ENCODE data around the gene DEGS2.
"Not testable (repeated sequence)": the region's sequence is repeated elsewhere in the genome, so short reads cannot be mapped to it uniquely, and the experiment has no call there.

The DEGS2 gene

DNA sequence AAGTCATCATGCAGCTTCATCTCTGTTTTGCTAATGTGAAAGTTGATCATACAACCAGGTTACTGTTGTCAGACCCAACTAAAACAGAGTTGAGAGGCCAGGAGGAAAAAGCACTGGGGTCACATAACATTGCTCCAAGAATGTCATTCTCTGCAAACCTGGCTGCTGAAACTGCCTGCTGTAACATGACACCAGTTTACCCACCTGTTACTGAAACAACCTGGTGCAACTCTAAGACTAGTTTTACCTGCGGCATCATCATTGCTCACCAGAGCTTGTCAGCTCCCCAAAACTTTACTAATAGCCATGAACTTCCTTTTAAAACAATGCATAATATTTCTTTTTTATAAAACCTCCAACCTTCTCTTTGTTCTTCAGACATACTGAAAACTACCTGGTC lies 30.7 kb upstream of the DEGS2 start:
- no peak for DNase-seq (ENCODE audit: insufficient read length, low spot score)
- TF ChIP-seq, protein P1, sequence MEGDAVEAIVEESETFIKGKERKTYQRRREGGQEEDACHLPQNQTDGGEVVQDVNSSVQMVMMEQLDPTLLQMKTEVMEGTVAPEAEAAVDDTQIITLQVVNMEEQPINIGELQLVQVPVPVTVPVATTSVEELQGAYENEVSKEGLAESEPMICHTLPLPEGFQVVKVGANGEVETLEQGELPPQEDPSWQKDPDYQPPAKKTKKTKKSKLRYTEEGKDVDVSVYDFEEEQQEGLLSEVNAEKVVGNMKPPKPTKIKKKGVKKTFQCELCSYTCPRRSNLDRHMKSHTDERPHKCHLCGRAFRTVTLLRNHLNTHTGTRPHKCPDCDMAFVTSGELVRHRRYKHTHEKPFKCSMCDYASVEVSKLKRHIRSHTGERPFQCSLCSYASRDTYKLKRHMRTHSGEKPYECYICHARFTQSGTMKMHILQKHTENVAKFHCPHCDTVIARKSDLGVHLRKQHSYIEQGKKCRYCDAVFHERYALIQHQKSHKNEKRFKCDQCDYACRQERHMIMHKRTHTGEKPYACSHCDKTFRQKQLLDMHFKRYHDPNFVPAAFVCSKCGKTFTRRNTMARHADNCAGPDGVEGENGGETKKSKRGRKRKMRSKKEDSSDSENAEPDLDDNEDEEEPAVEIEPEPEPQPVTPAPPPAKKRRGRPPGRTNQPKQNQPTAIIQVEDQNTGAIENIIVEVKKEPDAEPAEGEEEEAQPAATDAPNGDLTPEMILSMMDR (IDR thresholded peaks at IDR 0.05; ENCODE audit: insufficient read depth, missing control alignments): no peak
- no peak for FAIRE-seq

DNA sequence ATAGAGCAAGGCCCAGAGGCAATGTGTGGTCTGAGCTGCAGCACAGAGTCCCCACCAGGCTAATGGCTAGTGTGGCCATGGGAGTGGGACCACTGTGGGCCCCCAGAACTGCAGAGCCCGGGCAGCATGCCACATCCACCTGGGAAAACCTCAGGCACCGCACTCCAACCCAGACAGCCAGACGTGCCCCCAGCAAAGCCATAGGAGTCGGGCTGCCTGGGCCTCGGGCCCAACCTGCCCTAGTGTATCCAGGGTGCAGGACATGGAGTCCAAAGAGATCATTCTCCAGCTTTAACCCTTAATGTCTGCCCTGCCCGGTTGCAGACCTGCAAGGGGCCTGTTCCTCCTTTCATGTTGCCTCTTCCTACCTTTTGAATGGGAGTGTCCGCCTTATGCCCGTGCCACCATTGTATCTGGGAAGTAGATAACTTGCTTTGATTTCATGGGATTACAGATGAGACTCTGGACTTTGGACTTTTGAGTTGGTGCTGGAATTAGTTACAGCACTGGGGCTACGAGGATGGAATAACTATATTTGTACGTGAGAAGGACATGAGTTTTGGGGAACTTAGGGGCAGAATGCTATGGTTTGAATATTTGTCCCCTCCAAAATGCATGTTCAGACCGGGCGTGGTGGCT lies 29.1 kb upstream of the DEGS2 start:
- FAIRE-seq (no peak), DNase-seq (ENCODE audit: insufficient read length, low spot score) (no peak)
- TF ChIP-seq, protein P1 (IDR thresholded peaks at IDR 0.05; ENCODE audit: insufficient read depth, missing control alignments): no peak

DNA sequence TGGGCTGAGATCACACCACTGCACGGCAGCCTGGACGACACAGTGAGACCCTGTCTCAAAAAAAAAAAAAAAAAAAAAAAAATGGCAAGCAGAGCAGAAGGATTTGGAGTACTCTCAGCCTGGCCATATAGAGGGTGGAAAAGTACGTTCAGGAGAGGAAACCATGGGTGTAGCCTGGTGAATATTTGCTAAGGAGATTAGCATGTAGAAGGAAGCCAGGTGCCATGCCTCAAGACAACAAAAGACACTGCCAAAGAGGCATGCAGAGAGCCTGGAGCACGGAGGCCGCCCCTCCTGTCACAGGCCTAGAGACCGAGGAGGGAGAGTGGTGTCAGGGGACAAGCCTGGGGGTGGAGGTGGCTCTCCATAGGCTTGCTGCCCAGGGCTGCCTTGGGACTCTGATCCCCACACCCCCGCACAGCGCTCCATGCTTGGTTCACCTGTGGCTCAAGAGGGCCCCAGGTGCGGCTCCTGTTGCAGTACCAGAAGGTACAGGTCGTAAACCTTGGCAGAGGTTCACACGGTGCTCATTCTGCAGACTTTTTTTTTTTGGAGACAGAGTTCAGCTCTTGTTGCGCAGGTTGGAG lies 27.9 kb upstream of the DEGS2 start:
- DNase-seq (ENCODE audit: insufficient read length, low spot score) (no peak), FAIRE-seq (no peak)
- TF ChIP-seq, protein P1 (IDR thresholded peaks at IDR 0.05; ENCODE audit: insufficient read depth, missing control alignments): no peak

DNA sequence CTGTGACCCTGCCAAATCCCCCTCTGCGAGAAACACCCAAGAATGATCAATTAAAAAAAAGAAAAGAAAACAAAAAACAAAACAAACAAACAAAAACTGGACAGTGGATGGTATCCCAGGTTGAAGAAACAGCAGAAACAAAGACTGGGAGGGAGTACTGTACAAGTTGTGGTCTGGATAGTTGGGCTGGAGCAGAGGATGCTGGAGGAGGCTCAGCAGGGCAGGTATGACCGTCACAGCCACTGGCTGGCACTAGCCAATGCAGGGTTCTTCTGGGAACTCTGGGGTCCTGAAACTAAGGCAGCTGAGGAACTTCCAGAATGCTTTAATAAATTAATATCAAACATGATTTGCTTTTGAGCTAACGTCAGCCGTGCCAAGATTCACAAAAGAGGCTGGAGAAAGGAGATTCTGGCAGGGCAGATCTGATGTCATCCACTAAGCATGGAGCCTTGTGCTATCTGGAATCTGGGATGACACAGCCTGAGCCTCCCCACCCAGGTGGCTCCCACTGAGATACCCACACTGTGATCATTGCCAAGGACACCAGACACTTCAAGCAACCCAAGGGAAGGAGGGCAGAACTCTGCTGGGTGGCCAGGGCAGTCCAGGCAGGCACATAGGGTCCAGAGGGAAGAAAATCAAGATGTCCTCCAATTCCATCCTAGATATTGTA lies 22.6 kb upstream of the DEGS2 start:
- DNase-seq (ENCODE audit: insufficient read length, low spot score); FAIRE-seq: not testable (repeated sequence)

DNA sequence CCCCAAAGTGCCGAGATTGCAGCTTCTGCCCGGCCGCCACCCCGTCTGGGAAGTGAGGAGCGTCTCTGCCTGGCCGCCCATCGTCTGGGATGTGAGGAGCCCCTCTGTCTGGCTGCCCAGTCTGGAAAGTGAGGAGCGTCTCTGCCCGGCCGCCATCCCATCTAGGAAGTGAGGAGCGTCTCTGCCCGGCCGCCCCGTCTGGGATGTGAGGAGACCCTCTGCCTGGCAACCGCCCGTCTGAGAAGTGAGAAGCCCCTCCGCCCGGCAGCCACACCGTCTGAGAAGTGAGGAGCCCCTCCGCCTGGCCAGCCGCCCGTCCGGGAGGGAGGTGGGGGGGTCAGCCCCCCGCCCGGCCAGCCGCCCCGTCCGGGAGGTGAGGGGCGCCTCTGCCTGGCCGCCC lies 21.2 kb upstream of the DEGS2 start:
- not testable (repeated sequence) for FAIRE-seq

DNA sequence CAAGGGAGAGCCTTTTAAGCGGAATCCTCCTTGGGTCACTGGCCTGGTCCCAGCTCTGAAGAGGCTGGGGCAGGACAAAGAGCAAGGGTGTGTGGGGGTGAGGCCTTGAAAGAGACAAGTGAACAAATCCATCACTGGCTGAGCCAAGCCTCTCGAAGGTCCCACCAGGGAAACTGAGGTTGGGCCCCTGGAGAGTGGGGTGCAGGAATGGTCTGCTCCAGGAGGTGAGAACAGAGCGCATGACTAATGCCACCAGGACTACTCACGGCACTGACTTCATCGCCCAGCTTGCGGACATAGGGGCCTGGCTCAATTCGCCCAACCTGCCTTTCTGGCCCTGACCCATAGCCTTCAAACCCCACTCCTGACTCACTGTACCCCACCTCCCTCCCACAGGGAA lies 19.2 kb upstream of the DEGS2 start:
- FAIRE-seq: no peak
- TF ChIP-seq, protein P1 (IDR thresholded peaks at IDR 0.05; ENCODE audit: insufficient read depth, missing control alignments): no peak
- DNase-seq (ENCODE audit: insufficient read length, low spot score): no peak

More for the DNA sequence above, 21.2 kb upstream of the DEGS2 start:
- not testable (repeated sequence) for DNase-seq (ENCODE audit: insufficient read length, low spot score)

DNA sequence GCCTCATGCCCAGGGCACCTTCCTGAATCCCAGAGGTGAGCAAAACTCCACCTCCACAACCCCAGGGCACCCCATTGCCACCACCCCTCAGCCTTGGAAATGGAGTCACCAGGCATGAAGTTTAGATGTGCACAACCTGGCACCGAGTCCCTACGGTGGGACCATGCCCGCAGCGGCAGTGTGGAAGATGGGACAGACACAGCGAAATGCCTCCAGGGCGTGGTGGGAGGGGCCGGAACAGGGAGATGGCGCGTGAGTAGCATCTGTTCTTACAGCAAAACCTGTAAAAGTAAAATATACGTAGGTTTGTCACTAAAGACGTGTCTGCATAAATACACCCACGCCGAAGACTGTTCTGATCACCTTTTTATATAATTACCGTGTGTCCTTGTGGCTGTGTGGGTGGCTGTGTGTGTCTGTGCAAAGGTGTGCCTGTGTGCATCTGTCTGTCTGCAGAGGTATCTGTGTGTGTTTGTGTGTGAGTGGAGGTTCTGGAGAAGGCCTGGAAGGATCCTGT lies 17.4 kb upstream of the DEGS2 start:
- DNase-seq (ENCODE audit: insufficient read length, low spot score) (no peak), FAIRE-seq (no peak)
- TF ChIP-seq, protein P1 (IDR thresholded peaks at IDR 0.05; ENCODE audit: insufficient read depth, missing control alignments): no peak

DNA sequence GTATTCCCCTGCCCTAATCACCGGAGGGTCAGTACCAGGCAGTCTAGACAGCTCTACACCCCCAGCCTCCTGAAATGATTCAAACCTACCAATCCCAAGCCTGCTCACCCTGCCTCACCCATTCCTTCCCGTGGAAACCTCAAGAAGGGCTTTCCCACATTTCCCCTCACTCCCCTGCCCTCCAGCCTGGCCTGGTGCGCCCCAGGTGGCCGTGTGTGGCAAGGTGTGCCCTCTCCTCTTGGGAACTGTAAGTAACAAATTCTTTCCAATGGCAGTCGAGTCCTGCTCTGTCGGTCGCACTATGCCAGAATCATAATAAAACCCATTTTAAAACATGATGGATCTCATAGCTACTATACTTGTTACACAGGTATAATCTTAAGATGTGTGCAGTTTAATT lies 13.9 kb upstream of the DEGS2 start:
- DNase-seq (ENCODE audit: insufficient read length, low spot score) (no peak), FAIRE-seq (no peak)
- TF ChIP-seq, protein P1 (IDR thresholded peaks at IDR 0.05; ENCODE audit: insufficient read depth, missing control alignments): no peak

All from D721Med (cell line).